SW480 (cell line): ENCODE measurements around the gene SLC9A3.
"Not testable (repeated sequence)": the region's sequence is repeated elsewhere in the genome, so short reads cannot be mapped to it uniquely, and the experiment has no call there.

Experiments used
- DNase-seq: peaks from one replicate; pipeline ENCODE4 v3.0.0-alpha.2; 2016; ENCODE audit warnings: low spot score

Gene SLC9A3

DNA sequence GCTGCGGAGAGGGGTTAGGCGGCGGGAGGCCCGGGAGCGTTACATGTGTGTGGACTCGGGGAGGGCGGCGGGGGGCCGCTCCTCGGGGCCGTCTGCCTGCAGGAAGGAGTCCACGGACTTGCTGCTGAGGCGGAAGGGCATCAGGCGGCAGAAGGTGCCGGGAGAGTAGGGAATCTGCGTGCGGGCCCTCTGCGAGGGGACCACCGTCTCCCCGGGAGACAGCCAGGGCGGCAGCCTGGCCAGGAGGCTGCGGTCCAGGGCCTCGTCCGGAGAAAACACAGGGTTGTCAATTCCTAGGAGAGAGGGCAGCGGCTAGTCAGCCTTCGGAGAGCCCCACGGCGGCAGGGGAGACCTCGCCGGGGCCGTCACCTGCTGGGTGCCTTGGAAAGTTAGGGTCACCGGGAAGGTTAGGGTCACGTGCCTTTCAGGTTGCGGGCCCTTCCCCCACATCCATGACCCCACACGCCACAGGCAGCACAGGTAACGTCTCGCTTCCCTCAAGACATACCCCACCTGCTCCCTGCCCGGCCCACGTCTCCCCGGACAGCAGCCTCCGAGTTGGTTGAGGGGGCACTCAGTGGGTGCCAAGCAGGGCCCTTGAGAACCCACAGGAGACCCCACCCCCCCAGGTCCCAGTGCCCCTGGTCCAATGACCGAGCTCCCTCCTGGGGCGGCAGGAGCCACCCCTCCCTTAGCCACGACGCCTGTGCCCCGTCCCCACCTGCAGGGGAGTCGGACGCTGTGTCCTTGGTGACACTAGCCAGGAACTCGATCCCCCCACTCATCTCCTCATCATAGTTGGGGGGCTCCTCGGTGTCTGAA is 49.2 kb downstream of the SLC9A3 start:
- DNase-seq, result no peak

DNA sequence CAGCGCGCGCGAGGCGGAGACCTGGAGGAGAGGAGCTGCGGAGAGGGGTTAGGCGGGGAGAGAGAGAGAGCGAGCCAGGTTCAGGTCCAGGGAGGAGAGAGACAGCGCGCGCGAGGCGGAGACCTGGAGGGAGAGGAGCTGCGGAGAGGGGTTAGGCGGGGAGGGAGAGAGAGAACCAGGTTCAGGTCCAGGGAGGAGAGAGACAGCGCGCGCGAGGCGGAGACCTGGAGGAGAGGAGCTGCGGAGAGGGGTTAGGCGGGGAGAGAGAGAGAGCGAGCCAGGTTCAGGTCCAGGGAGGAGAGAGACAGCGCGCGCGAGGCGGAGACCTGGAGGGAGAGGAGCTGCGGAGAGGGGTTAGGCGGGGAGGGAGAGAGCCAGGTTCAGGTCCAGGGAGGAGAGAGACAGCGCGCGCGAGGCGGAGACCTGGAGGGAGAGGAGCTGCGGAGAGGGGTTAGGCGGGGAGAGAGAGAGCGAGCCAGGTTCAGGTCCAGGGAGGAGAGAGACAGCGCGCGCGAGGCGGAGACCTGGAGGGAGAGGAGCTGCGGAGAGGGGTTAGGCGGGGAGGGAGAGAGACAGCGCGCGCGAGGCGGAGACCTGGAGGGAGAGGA is 49.9 kb downstream of the SLC9A3 start:
- DNase-seq, result not testable (repeated sequence)

GRCh38 chr5:473551-474192 is 50.6 kb downstream of the SLC9A3 start:
- DNase-seq, result peak; percentile 73

DNA sequence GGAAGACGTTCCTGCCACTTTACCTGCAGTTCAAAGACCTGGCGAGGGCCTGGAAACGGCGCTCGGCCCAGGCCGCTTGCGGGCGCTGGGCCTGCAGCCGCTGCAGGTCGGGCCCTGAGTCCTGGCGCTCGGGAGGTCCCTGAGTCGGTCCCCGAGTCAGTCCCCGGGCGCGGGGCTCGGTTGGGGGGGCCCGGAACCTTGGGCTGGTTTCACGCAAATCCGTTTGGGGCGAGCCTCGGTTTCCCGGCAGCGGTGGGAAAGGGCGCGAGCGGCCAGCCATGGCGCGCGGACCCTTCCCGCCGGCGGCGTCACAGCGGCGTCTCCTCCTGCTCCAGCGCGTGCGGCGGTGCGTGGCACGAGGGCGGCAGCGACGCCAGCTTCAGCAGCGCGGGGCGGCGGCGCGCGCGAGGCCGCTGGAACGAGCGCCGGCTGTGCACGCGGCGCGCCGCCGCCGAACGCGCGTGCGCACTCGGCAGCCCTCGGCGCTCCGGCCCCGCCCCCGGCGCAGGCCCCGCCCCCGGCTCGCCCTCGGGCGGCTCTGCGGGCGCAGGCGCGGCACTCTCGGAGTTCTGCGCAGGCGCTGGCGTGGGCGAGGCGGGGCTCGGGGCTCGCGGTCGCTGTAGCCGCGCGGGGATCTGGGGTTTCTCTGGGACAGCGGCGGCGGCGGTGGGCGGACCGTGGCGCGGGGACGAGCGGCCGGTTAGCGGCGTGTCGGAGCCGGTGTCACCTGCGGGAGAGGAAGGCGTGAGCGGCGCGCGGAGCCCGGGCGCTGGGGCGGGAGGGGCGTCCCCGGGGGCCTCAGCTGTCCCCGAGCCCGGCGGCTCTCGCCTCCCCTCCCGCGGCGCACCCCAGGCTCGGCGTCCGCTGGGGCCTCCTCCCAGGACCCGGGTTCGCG is 51.3 kb downstream of the SLC9A3 start:
- DNase-seq, result peak; percentile 88

DNA sequence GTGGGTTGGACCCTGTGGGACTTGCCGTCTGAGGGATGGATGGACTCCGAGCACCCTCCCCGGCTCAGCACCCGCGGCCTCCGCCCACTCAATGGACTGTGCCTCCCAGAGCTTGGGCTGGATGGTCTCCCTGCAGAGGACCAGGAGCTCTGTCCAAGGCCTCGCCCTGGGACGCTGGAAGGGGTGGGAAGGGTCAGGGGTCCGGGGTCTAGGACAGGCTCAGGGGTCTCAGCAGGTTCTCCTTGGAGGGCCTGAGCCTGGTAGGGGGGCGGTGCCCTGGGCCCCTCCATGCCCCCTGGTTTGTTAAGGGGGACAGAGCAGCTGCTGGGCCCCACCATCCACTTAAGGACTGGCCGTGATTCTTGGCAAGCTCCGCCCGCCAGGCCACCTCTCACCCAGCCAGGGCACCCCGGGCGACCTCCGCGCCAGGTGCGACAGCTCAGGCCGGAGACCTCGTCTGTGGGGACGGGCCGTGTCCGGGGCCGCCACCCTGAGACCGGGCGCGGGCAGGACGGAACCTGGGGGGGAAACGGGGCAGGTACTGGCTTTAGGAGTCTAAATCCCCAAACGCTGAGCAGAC is 52.1 kb downstream of the SLC9A3 start:
- peak; percentile 41 for DNase-seq

DNA sequence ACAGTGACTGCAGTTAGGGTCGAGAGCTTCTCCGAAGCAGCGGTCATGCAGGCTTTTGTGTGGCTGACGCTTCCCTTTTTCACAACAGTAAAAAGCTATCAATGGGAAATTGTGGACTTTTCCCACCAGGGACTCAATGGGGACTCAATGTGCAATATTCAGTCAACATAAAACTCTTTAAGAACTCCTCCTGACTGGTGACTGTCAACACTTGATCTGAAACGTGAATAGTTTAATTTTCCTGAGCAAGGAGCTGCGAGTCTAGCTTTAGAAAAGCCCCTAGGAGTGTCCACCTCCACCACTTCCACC is 52.5 kb downstream of the SLC9A3 start:
- DNase-seq, result no peak

DNA sequence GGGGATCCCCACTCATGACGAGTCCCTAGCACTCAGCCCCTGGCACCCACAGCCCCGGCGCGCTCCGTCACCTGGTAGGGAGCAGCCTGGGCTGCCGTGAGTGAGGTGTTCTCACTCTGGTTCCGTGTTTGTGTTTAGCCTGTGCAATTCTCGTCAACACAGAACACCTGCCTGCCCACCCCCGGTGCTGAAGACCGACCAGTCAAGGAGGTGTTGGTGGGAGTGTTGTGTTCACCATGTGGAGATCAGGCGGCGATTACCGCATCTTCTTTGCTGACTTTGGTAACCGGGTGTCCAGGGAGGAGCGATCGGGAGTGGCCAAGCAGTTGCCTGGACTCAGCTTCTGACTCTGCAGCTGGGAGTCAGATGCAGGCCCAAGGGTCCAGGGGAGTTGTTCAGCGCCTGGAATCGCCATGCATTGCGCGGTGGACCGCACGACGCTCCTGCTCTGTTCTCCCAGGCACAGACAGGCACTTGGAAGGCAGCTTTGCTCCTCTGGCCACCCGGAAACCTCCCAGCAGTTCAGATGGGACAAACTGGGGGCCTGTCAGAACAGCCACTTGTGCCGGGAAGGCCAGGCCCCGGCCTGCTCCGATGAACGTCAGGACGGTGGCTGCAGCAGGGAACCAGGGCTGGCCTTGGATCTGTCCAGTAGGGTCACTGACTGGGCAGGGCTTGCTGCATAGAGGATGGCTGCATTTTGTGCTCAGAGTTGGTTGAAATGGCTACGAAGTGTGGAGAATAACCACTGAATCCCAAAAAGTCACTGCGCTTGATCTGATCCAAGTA is 53.1 kb downstream of the SLC9A3 start:
- no peak for DNase-seq

DNA sequence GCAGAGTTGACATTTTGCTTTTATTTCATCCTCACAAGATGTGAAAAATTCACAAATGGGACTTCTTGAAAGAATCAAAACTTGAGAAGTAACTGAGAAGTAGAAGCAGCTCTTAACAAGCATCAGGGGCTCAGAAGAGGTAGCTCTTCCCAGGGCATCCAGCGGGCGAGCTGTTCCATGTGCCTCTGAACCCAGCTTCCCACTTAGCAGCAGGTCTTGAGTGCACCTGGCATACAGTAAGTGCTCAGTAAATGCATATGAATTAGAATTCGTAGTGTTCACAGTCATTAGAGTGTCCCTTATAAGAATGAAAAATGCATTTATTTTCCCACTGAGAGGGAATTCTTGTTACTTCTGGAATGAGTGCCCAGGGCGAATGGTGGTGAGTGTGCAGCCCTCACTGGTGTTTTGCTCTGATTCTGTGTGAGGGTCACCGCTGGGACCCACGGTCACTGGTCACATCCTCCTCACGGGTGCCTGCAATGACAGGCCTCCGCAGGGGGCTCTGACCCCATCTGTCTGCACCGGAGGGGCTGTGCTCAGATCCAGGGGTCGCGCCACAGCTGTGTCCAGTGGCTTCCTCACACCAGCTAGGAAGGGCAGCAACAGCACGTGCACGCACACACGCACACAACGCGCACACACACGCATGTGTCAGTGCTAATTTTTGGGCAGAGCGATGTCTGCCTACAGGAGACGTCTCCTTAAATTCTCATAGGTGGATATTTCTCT is 54.3 kb downstream of the SLC9A3 start:
- no peak for DNase-seq

DNA sequence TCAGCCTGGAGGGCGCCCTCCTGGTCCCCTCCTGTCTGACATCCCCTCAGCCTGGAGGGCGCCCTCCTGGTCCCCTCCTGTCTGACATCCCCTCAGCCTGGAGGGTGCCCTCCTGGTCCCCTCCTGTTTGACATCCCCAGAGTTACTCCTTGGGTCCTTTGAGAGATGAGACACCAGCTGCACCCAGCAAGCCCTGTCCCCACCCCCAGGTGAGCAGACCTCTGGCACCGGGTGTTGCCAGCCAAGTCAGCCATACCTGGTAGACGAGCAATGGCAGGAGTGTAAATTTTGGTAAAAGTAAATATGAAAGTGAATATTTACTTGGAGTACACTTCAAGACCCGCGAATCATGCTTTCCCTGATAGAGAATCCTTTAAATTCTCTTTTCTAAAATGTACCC is 55.8 kb downstream of the SLC9A3 start:
- DNase-seq, result no peak

GRCh38 chr5:466661-467310 is 57.5 kb downstream of the SLC9A3 start:
- no peak for DNase-seq

DNA sequence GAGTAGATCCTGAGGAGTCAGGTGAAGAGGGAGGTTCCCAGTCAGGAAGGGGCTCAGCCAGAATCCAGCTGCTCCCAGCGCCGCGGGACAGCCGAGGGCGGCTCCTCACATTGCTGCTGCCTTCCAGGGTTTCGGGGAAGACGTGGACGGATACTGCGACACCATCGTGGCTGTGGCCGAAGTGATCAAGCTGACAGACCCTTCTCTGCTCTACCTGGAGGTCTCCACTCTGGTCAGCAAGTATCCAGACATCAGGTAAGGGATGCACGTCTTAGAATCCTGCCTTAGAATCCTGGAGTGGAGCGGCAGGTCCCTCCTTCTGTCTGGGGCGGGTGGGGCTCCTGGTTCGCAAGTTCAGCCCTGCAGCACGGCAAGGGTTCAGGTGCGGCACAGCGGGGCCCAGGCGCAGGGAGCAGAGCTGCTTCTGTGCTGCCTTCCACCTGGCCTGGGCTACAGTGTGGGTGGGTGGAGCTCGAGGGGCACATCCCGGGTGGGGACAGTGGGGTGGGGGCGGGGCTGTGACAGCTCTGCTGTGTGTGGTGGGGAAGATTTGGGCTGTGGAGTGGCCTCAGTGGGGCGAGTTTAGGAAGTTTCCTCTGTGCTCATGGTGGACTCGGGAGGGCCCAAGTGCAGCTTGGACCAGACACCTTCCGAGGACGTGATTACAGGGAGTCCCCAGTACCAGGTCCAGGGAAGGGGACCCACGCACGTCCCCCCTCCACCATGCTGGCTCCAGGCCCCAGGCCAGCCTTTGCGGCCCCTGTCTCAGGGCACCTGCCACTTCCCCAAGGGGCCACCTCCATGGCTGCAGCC is 58.5 kb downstream of the SLC9A3 start:
- no peak for DNase-seq

DNA sequence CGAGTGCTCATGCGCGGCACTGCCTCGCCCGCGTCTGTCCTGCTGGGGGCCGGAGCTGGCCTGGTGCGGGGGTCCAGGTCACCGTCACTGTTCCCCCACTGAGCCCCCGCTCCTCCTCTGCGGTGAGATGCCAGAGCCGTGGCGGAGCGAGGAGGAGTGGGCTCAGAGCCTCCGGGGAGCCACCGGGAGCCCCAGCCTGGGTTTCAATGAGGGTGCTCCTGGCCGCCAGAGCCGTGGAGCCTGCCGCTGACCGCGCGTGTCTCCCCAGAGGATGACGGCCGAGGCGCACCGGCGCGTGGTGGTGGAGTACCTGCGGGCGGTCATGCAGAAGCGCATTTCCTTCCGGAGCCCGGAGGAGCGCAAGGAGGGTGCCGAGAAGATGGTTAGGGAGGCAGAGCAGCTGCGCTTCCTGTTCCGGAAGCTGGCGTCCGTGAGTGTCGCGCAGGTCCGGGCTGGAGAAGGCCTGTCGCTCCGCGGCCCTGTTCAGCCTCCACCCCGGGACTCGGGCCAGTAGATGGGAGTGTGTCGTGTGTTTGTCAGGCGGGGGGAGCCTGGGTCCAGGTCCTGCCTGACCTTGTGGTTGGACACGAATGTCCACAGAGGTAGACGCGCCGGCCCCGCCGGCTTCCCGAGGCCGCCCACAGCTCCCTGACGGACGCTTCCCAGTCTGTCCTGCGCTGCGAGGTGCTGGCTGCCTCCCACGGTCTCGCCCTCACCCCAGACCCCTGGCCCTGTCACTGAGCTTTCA is 59.2 kb downstream of the SLC9A3 start:
- DNase-seq, result no peak

DNA sequence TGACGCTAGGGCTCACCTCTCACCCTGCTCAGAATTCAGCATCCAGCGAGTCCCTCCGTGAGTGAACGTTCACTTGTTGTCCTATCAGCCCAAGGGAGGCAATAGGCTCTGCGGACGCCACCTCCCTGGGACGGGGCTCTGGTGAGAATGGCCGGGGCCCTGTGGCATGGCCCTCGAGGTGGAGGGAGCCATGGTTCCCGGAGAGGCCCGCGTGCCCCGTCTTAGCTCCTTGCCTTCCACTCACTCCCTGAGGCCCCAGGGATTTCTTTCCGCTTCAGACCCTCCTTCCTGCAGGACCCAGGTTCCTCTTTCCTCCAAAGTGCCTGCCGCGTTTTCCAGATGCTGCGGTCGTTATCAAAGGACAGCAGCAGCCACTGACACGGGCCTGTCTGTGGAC is 59.8 kb downstream of the SLC9A3 start:
- DNase-seq, result no peak

DNA sequence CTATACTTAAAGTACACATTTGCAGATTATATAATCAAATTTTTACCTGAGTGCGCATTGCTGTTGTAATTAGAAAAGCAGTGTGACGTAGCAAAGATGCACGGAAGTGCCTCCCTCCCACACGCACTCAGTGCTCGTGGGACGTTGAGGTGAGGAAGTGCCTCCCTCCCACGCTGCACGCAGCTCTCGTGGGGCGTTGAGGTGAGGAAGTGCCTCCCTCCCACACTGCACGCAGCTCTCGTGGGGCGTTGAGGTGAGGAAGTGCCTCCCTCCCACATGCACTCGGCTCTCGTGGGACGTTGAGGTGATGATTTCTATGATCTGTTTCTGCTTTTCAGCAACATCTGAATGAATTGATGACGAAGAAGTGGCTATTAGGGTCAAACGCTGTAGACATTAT is 60.3 kb downstream of the SLC9A3 start:
- DNase-seq, result no peak

DNA sequence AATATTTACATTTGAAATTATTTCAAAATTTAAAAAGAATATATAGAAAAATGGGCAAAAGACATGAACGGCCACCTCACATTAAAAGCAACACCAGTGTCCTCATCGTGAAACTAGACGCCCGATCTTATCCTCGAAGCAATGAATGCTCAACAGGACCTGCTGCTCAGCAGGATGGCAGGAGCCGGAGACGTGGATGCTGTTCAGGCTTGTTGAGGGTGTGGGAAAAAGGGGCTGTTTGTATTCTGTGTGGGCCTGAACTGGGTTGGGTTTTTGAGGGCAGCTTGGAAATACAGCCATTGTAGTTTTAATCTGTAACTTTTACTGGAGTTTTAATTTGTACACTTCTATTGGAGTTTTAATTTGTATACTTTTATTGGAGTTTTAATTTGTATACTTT is 60.9 kb downstream of the SLC9A3 start:
- no peak for DNase-seq

DNA sequence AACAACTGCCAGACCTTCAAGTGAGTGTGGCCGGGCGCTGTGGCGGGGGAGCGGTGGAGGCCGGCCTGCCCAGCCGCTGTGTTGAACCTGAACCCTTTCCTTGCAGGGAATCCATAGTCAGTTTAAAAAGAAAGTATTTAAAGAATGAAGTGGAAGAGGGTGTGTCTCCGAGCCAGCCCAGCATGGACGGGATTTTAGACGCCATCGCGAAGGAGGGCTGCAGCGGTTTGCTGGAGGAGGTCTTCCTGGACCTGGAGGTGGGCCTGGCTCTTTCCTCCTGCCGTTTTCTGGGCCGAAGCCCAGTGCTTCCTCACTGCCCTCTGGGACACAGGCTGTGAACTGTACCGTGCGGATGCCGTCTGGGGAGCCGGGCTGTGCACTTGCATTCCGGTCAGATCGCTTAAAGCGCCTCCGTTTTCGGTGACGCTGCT is 62.2 kb downstream of the SLC9A3 start:
- DNase-seq, result no peak

- DNase-seq, result no peak
These were observed 64.0 kb downstream of the SLC9A3 start for GRCh38 chr5:460273-460625.

DNA sequence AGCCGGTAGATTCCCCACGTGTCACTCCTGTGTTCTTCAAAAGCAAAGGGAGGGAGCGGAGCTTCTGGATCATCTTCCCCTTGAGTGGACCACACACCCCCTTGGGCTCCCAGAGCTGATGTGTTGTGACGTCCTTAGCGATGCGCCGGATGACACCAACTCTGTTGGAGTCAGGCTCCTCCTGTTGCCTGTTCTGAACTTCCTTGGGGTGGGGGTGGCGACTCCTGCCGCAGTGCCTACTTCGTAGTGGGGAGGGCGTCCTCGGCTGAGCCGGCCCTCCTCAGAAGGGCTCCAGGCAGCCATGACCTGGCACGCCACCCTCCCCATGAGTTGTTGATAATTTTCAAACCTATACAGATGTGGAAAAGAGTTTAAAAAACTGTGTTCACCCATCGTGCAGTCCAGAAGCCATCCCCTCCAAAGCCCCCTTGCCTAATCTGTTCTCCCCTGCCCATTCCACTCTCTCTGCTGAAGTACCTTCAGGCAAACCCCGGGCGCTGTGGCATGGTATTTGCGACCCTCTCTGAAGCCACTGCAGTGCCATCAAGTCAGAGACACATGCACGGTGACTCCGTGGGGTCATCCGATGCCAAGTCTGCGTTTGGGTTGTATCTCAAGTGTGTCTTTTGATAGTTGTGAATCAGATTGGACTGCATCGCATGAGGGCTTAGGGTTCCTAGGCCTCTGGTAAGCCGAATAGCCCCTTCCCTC is 64.5 kb downstream of the SLC9A3 start:
- DNase-seq, result no peak
